ENCODE results near the gene TMEM54. TPM values are rescaled to one million over a fixed set of nuclear protein-coding genes. Genes with fewer than 3 reads are reported as not detected.

The TMEM54 gene
- total RNA-seq, 1 donor from 2014 or later: 41.9 TPM

DNA sequence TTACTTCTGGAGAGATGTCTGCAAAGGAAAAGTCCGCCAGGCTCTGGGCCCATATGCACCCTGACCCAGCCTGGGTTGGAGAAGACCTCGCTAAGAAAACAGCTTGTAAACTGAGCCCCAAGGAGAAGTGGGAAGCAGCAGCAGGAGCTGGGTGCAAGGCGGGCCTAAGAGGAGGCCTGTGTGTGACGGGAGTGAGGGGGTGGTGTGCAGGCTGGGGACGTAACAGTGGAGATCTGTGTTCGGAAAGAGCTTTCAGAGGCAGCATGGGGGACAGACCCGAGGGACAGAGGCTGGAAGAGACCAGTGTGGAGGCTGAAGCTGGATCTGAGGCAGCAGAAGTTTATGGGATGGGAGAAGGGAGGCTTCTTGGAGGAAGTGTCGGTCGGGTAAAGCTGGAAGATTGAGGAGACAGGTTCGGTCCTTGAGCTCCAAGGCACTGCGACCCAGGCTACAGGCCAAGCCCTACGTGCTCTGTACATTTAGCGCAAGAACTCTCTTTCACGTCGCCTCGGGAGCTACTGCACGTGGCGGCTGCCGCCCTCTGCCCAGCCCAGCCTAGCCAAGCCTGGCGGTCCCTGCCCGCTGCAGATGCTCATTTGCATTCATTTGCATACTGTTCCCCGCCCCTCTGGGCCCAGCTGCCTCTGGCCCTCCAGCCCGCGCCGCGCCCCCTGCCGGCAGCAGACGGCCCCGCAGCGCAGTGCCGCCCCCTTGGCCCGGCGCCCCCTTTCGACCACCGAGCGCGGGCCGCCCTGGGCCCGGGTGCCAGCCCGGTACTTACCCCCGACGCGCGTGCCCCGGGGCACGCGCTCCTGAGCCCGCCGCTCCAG, 8.6 kb downstream of the TMEM54 start:
- peaks cover 38% of the 10 kb centered on the region for H3K27me3 ChIP-seq
- H3K4me1 ChIP-seq: peaks cover 6% of the 10 kb centered on the region
- H3K36me3 ChIP-seq: no peaks in the 10 kb centered on the region
- DNase-seq (peak; percentile 65), ATAC-seq (peak; percentile 52)
- TF ChIP-seq, protein P1, sequence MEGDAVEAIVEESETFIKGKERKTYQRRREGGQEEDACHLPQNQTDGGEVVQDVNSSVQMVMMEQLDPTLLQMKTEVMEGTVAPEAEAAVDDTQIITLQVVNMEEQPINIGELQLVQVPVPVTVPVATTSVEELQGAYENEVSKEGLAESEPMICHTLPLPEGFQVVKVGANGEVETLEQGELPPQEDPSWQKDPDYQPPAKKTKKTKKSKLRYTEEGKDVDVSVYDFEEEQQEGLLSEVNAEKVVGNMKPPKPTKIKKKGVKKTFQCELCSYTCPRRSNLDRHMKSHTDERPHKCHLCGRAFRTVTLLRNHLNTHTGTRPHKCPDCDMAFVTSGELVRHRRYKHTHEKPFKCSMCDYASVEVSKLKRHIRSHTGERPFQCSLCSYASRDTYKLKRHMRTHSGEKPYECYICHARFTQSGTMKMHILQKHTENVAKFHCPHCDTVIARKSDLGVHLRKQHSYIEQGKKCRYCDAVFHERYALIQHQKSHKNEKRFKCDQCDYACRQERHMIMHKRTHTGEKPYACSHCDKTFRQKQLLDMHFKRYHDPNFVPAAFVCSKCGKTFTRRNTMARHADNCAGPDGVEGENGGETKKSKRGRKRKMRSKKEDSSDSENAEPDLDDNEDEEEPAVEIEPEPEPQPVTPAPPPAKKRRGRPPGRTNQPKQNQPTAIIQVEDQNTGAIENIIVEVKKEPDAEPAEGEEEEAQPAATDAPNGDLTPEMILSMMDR (IDR thresholded peaks at IDR 0.05): peak; percentile 36
- H3K27ac ChIP-seq: no peak overlapping the region
- intact Hi-C loops (cut with DNase I): no loop called here
- H3K4me3 ChIP-seq: peak overlapping the region; percentile 47
- H3K9me3 ChIP-seq: no peaks in the 10 kb centered on the region

DNA sequence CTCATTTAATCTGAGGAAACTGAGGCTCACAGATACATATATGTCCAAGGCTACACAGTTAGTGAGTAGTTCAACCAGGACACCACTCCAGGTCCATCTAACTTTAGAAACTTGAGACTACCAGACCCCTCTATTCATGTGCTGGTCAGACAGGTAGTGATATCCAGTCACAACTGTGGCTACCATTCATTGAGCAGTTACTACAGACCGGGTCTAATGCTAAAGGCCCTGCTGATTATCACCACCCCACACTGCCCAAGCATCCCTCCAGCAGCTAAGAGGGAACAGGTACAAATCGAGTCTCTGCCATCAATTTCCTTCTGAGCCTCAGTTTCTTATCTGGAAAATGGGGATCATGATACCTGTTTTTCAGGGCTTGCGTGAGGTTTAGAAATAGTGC, 9.6 kb downstream of the TMEM54 start:
- Histone ChIP-seq H3K4me3 (no peak overlapping the region), H3K27ac (no peak overlapping the region), H3K9me3 (no peaks in the 10 kb centered on the region), H3K27me3 (peaks cover 48% of the 10 kb centered on the region), H3K4me1 (peaks cover 6% of the 10 kb centered on the region), H3K36me3 (no peaks in the 10 kb centered on the region)
- intact Hi-C loops (cut with DNase I): no loop called here
- TF ChIP-seq, protein P1 (IDR thresholded peaks at IDR 0.05): no peak
- no peak for DNase-seq
- no peak for ATAC-seq

DNA sequence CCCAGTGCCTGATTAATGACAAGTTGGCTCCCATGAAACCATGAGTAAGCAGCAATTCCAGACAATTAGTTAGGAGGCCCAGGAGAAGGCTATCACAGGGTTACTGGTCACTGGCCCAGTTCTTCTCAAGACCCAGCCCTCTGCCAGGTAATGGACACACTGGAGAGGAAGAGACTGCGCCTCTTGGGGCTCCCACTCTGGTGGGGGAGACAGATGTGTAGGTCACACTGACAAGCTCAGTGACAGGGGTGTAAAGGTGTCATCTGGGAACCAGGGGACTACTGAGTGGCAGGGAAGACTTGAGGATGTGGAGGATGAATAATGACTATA, 10.0 kb downstream of the TMEM54 start:
- TF ChIP-seq, protein P1 (IDR thresholded peaks at IDR 0.05): no peak
- H3K4me1 ChIP-seq: peaks cover 6% of the 10 kb centered on the region
- no peak overlapping the region for H3K4me3 ChIP-seq
- DNase-seq (peak; percentile 50), ATAC-seq (no peak)
- H3K36me3 ChIP-seq: no peaks in the 10 kb centered on the region
- peaks cover 52% of the 10 kb centered on the region for H3K27me3 ChIP-seq
- intact Hi-C loops (cut with DNase I): no loop called here
- H3K9me3 ChIP-seq: no peaks in the 10 kb centered on the region
- no peak overlapping the region for H3K27ac ChIP-seq

DNA sequence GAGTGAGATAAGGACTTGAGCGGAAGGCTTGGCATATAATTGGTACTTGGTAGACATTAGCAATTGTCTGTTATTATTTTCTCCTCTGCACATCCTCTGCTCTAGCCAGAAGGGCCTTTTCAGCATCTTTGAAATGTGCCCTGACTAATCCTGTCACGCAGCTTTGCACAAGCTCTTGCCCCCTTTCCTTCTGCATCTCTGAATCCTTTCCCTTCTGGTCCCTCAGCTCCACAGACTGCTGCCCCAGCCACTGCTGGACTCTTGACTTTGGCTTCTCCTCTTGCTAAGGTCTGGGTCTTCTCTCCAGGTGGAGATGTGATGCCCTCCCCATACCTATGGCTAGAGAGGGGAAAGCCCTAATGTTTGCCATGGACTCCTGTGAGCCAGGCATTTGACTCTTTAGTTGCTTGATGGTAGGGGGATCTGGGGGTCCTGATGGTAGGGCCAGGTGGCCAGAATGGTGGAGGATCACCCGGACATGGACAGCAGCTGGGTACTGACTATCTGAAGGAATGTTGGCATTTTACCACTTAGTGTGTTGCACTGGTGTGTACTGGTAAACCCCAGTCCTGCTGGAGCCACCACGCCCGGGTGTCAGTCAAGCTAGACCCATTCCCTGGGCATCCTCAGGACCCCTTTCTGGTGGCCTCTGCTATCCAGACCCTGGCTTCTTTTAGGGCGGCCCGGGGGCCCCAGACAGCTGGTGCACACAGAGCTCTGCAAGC, 10.5 kb downstream of the TMEM54 start:
- Histone ChIP-seq H3K27ac (no peak overlapping the region), H3K27me3 (peaks cover 57% of the 10 kb centered on the region)
- DNase-seq: peak; percentile 40

DNA sequence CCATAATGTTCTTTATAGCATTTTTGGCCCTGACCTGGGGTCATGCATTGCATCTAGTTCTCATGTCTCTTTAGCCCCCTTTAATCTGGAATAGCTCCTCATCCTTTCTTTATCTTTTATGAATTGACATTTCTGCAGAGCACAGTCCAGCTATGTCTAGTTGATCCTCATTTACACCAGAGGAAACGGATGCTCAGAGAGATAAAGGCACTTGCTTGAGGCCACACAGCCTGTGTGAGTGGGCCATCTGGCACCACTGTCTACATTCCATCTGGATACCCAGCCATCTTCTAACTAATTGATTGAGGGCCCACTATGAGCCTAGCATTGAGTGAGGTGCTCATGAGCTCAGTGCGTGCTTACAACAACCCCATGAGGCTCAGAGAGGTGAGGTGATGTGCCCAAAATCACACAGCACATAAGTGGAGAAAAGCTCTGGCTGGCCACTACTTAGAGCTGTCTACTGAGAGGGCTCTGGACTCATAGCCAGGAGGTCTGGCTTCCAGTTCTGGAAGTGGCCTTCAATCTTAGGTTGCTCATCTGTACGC, 11.4 kb downstream of the TMEM54 start:
- Histone ChIP-seq H3K36me3 (no peaks in the 10 kb centered on the region), H3K9me3 (no peaks in the 10 kb centered on the region), H3K4me1 (peaks cover 6% of the 10 kb centered on the region), H3K27me3 (peaks cover 66% of the 10 kb centered on the region), H3K4me3 (no peak overlapping the region), H3K27ac (no peak overlapping the region)
- intact Hi-C loops (cut with DNase I): no loop called here
- DNase-seq (no peak), ATAC-seq (no peak)
- TF ChIP-seq, protein P1 (IDR thresholded peaks at IDR 0.05): no peak

More for the DNA sequence above, 10.5 kb downstream of the TMEM54 start:
- intact Hi-C loops (cut with DNase I): no loop called here
- Histone ChIP-seq H3K9me3 (no peaks in the 10 kb centered on the region), H3K4me1 (peaks cover 6% of the 10 kb centered on the region), H3K36me3 (no peaks in the 10 kb centered on the region), H3K4me3 (no peak overlapping the region)
- no peak for ATAC-seq
- TF ChIP-seq, protein P1 (IDR thresholded peaks at IDR 0.05): no peak
